IPS DF 4.7 (cell line): ENCODE data around the gene MACROD2.

Source experiments
- DNase-seq: peaks from one replicate; pipeline ENCODE4 v3.0.0-alpha.2; 2013; ENCODE audit warnings: low spot score; ENCODE audit errors: extremely low read depth

MACROD2 gene

DNA sequence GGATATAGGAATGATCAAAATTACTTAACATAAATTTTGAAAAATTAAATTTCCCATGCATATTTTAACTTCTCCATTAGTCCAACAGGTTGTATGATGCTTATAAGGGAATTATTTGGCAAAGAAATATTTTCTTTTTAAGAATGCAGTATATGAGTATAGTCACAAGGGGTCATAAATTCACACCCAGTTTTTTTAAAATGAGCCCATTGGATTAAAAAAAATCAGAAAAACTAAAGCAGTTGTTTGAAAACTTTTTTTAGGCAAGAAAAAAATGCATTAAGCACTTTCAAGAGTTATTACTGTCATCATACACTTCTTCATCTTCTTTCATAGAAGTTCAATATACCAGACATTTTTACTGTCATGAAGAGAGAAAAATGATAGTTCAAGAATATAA lies 746.3 kb downstream of the MACROD2 start:
- no peak for DNase-seq

DNA sequence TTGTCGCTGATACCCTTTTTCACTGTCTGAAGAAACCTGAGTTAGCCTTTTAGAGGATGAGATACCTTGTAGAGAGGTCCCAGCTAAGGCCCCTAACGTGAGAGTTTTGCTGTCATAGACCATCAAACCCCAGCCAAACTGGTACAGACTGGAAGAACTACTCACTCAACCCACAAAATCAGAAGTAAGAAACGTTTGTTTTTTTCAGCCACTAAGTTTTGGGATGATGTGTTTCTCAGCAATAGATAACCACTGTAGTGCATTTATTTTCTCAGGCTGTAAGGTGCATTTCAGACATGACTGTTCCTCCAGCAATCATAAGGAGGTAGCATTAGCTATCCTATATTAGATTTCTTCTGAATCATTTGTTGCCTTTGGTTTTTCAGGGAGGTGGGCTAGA lies 749.4 kb downstream of the MACROD2 start:
- no peak for DNase-seq

DNA sequence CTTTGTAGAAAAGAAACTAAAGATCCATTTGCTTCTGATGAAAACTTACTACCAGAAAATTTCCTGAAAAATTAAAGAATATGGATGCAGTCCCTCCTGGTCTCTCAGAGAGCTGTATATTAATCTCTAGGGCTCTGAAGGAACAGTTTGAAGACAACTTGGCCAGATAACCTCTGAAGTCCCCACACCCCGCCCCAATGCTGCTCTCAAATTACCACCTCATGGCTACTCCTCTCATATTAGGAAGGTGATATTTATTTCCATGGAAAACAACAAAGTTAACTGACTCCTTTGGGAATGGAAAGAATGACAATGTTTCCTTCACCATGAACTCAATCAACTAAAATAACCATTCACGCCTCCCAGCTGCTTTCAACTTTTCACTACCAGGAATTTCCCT lies 750.5 kb downstream of the MACROD2 start:
- DNase-seq, result no peak

DNA sequence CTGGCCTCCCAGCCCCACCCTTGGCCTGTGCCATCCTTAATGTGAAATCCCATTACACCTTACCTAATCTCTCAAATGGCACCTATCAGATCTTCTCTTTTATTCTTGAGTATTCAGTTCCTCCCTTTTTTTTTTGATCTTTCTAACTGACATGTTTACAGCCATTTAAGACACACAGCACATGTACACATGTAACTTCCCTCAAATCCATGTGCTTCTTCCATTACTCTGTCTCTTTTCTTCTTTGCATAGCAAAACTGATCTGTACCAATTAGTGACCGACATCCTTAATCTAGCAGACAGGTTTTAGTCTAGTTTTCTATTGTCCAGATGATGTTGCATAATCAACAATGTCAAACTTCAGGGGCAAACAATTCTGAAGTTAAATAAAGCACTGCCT lies 755.9 kb downstream of the MACROD2 start:
- no peak for DNase-seq

DNA sequence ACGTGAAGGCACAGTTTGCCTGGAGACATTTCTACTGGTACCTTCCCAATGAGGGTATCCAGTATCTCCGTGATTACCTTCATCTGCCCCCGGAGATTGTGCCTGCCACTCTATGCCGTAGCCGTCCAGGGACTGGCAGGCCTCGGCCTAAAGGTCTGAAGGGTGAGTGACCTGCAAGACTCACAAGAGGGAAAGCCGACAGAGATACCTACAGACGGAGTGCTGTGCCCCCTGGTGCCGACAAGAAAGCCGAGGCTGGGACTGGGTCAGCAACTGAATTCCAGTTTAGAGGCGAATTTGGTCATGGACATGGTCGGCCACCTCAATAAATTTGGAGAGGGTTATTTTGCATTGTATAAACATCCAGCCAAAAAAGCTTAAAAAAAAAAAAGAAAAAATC lies 762.4 kb downstream of the MACROD2 start:
- no peak for DNase-seq

DNA sequence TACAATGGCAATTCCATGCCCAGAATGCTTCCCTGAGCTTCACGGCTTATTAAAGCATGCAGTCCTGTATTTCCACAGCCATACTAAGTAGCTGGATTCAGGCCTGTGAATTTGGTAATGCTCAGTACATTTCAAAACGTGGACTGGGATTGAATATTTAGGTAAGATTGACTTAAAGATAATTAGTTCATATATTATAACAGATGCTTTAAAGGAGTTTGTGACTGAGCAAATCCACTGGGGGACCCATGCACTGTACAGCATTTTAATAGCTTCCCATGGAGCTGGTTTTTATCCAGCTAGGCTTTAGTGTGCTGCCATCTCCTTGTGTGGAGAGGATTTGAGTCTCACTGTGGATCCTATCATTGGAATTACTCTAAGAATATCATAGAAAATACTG lies 763.0 kb downstream of the MACROD2 start:
- DNase-seq, result no peak

DNA sequence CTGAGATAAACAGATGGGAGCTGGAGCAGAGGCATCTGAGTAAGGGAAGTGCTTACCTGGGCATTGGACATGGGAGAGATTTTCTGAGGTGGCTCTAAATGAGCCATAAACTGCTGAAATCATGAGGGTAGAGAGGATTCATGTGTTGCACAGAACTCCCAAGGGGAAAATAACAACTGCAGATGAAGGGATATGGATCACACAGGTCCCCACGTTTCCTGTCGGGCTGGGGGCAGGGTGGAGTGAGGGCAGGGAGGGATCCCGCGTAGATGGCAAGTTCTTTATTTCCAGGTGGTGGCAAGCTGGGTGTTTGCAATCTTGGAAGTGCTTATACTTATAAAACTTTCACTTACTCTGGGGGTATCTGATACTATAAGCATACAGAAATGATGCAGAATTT lies 764.7 kb downstream of the MACROD2 start:
- DNase-seq, result no peak

DNA sequence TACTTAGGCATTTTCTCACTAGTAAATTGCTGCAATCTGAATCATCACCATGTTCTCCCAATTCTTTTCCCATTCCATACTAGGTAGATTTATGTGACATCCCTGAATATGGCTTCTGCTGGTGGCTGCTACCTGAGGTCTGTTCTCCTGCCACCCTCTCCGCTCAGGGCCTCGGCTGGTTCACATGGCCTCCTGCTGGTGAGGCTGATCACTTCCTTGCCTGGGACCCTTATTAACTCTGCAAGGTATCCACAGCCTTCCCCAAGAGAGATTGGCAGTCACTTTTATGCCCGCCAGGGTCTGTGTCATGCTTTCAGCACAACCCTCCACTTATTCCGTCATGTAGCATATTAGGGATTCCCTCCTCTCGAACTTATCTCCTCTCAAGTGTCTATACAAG lies 766.6 kb downstream of the MACROD2 start:
- no peak for DNase-seq

DNA sequence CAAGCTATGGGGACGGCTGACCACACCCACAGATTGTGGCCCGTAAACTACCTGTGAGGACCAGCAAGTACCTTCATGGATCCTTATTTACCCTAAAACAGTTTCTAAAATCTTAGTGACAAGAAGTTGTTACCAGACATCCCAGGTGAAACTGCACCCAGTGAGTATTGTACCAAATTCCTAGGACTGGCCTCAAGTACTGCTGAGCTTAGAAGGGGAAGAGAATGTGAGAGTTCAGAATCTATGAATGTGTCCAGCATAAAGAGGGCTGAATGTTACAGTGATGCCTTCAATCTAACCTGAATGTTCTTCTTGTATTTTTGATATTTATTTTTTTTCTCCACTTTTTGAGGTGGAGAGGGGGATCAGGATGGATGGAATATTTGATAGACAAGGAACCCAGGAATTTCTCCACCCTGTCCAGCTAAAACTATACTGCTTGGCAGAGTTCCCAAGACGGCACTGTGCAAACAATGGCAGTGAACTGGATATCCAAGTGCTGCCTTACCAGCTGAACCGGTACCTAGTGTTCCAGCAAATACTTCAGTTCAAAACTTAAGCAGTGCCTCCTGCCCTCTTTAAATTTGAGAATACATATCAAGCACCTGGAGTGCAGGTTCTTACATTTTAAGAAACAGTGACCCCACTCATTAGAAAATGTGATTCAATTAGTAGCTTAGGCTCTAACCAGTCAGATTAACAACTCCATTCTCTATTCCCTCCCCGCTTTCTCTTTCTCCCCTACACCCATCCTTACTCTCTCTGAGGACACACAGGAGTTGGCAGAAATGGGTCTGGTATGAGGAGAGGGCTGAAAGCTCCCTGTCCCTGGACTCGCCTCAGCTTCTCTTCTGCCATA lies 769.4 kb downstream of the MACROD2 start:
- DNase-seq, result no peak

DNA sequence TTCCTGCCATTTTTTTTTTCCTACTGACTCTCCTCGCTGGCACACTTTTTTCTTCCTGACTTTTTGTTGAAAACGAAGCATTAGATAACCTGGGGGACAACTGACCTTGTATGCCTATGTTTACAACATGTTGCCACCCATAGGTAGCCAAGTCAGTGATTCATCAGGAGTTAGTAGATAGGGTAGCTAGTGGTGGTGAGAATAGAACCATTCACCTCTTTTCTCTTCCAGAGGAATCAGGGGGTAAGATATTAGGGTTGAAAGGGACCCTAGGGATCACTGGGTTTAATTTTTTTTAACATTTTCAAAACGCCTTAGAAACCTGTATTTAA lies 770.0 kb downstream of the MACROD2 start:
- no peak for DNase-seq

DNA sequence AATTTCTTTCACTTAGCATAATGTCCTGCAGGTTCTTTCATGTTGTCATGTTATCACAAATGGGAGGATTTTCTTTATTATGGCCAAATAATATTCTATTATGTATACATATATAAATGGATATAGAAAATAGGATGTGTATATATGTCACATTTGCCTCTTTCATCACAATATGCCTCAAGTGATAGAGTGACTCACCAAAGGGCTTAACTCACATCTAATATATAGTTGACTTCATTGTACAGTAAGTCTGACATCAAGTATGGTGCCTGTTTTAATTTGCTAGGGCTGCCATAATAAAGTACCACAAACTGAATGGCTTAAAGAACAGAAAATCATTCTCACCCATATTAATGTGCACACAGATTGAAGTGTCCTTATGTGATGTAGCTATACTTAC lies 778.2 kb downstream of the MACROD2 start:
- DNase-seq, result no peak

DNA sequence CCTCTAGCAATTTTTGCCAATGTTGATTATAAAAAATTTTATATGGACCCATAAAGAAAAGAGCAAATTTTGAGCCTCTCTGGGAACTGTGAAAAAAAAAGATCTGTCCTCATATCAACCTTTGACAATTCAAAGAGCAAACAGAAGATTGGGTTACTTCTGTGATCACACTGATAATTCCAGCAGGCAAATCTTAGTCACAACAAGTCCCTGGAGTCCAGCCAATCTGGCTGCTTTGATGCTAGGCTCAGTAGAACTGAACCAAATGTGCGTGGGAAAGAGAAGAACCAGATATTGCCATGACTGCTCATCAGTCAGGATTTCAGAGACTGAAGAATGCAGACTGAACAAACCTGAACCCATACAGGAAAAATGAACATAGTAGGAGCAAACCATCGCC lies 780.5 kb downstream of the MACROD2 start:
- DNase-seq, result no peak

DNA sequence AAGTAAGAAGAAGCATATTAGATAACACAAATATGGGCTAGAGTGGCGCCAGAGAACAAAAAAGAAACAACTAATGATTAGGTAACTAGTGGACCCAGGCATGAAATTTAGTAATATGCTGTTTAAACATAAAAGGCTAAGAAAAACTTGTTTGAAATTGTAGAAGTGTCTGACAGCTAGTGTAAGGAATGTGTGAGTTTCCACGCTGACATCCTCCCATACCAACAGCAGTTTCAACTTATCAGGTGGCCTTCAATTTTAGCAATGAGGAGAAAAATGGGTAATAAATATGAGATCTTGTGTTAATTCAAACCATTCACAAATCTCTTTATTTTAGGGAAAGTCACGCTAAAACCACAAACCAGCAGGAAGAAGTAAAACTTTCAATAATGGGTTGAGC lies 782.3 kb downstream of the MACROD2 start:
- no peak for DNase-seq

DNA sequence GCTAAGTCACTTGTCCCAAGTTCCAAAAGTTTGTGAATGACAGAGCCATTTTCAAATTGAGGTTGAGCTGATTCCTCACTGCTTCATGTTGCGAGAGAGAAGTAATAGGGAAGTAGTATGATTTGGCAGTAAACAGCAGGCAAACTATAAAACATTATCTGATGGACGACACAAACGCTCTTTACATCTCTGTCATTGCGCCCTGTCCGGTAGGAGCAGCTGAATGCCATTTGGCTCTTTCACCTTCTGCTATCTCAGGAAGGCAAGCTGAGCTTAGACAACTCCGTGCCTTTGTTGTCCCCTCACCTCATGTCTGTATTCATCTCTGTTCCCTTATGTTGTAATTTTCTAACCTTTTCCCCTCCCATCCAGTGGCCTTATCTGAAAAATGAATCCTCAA lies 782.8 kb downstream of the MACROD2 start:
- no peak for DNase-seq

DNA sequence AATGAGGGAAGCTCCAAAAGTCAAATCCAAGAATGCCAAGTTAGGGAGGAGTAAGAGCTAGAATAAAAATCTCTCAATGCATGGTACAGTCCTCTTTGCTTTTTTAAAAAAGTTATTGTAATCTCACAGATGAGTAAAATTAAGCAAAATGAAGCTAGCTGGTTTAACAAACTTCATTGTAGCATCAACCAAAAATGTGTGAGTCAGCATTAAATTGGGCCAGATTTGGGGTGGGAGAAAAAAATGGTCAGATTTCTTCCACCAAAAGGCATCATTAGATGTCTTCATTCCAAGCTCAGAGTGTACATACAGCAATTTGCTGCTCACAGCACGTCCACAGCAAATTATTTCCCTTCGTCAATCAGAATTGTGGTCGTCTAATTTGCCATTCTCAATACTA lies 783.6 kb downstream of the MACROD2 start:
- DNase-seq, result no peak

DNA sequence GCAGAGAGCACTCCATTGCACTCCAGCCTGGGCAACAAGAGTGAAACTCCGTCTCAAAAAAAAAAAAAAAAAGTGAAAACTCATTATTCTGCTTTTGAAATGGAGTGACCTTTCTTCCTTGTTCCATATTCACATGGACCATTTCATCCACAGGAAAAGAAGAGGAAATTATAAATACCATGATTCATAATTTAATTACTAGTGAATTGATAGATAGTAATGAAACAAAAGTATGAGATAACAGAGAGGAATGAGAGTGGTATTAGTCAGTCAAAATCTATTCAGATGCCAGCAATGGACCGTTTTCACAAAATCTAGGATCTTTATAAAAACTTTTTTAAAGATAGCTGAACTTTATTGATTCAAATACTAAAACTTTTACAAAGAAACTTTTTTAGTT lies 785.2 kb downstream of the MACROD2 start:
- DNase-seq, result no peak

DNA sequence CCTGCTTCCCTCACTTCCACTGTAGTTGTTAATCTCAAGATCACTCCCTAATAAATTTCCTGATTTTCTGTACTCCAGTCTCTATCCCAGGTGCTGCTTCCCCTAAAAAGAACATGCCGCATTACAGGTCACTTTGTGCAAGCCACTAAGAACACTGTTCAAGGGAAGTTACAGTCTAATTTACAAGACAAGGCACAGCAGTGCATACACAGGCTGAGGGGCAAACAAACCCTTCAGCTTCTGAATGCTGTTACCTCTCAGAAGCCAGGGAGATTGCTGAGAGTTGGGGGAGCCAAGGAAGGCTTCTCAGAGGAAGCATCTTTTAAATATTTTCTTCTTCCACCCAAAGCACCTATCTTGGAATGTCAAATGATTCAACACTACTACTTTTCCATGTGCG lies 787.4 kb downstream of the MACROD2 start:
- no peak for DNase-seq

DNA sequence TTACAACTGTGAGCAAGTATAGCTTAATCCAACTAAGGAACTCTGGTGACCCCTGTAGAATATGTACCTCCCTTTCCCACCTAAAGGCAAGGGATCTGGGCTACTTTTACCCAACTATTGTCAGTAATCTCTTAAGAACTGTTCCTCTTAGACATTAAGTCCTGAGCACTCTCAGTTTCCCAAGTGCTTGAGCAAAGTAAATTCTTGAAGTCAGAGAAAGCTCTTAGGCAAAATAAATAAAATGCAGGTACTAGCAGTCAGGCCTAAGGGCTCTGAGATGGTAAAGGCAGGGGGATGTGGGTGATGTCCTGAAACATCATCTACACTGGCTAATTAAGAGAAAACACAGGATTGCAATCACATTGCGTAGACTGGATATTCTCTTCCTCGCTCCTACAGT lies 788.5 kb downstream of the MACROD2 start:
- no peak for DNase-seq

DNA sequence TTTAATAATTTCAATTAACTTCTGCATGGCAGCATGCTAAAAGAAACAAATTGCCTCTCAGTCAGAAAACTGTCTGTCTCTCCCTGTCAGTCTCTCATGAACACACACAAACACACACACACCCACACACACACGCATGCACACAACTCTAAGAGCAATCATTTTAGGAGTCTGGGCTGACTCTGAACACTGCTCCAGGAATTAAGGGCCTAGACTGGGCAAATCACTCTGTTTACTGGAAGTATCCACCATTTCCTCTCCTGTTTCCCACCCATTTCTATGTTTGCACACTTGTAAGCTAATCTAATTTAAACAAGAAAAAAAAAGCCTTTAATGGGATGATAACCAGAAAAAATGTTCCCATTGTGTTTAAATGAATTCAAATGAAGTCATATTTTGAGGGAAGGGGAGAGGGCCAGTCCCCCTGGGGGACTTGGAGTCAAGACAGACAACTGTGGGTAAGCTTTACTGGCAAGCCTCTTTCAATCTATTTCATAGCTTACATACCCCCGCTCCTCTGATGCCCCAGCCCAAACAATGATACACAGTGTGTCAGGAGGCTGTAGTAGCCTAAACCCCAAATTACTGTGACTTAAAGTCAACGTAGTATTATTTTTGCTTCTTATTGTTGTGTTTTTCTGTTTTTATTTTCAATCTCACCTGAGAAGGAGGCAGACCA lies 789.9 kb downstream of the MACROD2 start:
- DNase-seq, result no peak

DNA sequence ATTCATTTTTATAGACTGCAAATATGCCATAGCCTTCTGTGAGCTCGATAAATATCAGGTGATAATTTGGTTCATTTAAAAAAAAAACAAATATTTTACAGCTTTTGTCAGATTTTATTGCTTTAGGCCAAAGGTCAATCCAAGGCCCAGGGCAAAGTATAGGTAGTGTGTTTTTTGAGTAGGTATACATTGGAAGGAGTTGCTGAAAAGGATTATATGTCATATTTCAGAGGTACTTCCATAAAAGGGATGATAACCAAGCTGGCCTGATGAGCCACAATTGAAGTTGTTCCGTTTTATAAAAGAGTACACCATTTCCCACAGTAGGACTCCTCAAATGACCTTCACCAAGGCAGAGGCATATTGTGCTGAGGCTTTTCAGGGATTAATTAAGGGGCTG lies 794.9 kb downstream of the MACROD2 start:
- DNase-seq, result no peak

DNA sequence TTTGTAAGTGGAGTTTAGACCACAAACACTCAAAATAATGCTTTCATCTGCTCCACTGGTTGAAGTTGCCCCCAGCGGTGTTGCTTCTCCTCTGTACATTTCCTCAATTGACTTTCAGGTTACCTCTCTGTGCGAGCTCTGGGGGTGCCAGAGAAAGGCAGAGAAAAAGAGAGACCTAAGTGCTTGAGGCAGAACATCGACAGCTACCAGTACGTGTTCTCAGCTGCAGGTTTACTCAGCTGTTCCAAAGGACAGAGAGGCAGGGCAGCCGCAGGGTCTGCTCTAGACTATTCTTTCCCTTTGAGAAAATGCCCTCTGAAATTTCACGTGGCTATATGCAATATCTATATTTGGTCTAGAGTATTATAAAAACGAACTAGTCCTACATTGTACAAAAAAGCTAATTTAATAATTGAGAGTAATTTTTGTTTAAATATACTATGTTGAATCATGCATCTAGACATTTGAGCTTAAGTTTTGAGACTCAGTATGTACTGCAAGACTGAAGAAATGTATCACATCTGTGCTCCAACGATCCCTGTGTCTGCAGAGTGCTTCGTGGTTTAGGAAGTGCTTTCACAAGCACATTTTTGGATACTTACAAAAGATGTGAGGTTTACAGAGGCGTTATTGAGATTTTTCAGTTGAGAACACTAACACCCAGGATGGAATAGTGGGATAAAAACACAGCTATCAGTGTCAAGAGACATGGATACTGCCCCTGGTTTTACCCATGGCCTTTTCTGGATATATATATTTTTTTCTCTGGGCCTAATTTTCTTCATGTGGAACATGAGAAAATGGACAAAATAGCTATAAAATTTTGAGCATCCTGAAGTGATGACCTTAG lies 795.7 kb downstream of the MACROD2 start:
- no peak for DNase-seq

DNA sequence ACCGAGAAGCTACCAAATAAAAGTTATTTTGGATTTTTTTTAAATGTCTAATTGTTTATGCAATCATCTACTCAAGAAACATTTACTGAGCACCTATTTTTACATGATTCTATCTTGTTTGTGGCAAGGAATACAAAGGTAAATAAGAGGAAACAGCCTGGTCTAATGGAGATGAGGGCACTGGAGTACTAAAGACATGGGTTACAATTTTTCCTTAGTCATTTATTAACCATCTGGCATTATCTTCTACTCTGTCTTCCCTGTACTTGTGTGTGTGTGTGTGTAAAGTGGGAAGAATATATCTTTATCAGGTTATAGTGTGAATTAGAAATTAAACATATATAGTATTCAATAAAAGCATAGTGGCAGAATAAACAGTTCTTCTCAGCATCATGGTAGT lies 797.6 kb downstream of the MACROD2 start:
- DNase-seq, result no peak
